ENCODE measurements around the gene CLDND2. TPM values are rescaled to one million over a fixed set of nuclear protein-coding genes. Genes with fewer than 3 reads are reported as not detected.

The CLDND2 gene
- total and polyA plus RNA-seq, 4 experiments from 2014 or later = 1.5 to 2.0 TPM; not detected in 2

DNA sequence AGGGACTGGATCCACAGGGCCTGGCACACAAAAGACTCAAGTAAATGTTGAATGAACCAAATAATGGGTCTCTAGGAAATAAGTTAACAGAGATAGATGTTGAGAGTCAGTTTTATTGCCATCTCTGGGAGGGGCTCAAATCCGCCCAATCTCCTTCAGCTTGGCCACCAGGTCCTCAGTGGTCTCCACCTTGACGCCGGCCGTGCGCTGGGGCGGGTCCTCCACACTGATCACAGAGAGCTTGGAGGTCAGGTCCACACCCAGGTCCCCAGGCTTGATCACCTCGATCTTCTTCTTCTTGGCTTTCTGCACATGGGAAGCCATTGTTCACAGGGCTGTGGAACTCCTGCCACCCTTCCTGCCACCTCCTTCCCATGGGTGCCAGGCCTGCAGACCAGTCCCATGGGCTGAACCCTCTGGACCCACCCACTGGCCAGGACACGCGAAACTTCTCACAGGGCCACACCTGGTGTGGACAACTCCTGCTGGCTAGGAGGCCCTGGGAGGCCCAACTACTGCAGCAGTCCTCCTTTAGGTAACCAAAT lies 23.7 kb downstream of the CLDND2 start:
- intact Hi-C loops (cut with micrococcal nuclease) = no loop called here
- H3K36me3 Mint-ChIP-seq = peaks cover 18 to 26% of the 10 kb centered on the region in 2 donors
- H3K27ac Mint-ChIP-seq = peak overlapping the region in 3 of 7 donors; percentile 19 to 35 (median 19)
- H3K4me1 Mint-ChIP-seq = peaks cover 3 to 10% (median 6%) of the 10 kb centered on the region in 4 donors
- Histone ChIP-seq H3K27ac (ENCODE audit: low read depth, low read length) (no peak overlapping the region), H3K4me1 (ENCODE audit: insufficient read depth, low read length) (no peaks in the 10 kb centered on the region), H3K27me3 (ENCODE audit: insufficient read depth, low read length) (no peaks in the 10 kb centered on the region), H3K36me3 (ENCODE audit: insufficient read depth, low read length) (peaks cover 10% of the 10 kb centered on the region), H3K9me3 (ENCODE audit: control insufficient read depth in 1 of 2, low read length in 2 of 2) (no peaks in the 10 kb centered on the region), H3K4me3 (ENCODE audit: low read length in 2 of 2) (no peak overlapping the region)
- no peaks in the 10 kb centered on the region for H3K27me3 Mint-ChIP-seq
- H3K9me3 Mint-ChIP-seq = no peaks in the 10 kb centered on the region
- ChIA-PET CTCF (ENCODE audit: partially characterized antibody) (no interaction called here), POLR2A (ENCODE audit: partially characterized antibody) (no interaction called here)
- no peak for DNase-seq
- H3K4me3 Mint-ChIP-seq = peak overlapping the region in 1 of 8 donors; percentile 4

DNA sequence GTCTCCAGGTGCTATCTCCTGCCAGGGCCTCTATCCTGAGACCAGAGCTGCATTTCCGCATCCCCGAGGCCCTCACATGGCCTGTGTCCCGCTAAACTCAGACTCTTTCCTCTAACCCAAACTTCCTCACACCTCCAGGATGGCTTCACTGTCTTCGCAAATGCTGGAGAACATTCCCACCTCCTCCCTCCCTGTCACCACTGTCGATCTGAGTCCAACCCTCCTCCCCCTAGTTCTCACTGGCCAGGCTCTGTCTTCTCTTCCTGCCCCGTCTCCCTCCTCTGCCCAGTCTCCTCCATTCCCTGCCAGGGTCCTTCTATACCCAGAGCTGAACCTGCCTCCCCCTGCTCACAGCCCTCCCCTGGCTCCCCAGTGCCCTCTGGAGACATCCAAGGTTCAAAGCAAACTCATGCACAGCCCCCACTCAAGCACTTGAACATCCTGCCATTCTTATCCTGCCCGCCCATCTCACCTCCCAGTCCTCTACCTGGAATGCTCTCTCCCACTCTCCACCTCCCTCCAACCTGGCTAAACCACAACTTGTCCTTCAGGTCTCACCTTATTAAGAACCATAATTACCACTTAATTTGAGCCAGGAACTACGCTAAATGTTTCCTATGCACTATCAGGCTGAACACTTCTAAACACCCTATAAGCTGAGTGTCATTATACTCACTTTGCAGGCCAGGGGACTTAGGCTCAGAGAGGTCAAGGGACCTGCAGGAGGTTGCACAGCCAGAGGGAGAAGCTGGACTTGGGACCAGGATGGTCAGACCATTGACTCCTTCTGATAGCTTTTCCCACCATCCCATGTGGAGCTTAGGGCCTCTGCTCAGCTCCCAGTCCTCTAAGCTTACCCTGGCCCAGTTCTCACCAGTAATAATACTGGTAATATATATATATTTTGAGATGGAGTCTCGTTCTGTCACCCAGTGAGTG lies 25.9 kb downstream of the CLDND2 start:
- H3K4me3 ChIP-seq (ENCODE audit: low read length in 2 of 2) = no peak overlapping the region
- H3K9me3 ChIP-seq (ENCODE audit: control insufficient read depth in 1 of 2, low read length in 2 of 2) = no peaks in the 10 kb centered on the region
- H3K36me3 Mint-ChIP-seq = peaks cover 18 to 19% of the 10 kb centered on the region in 2 donors
- peak overlapping the region in 3 of 8 donors; percentile 47 to 74 (median 54) for H3K4me3 Mint-ChIP-seq
- intact Hi-C loops (cut with micrococcal nuclease) = no loop called here
- no peak overlapping the region for H3K27ac ChIP-seq (ENCODE audit: low read depth, low read length)
- DNase-seq = no peak
- no peaks in the 10 kb centered on the region for H3K27me3 ChIP-seq (ENCODE audit: insufficient read depth, low read length)
- peaks cover 10% of the 10 kb centered on the region for H3K36me3 ChIP-seq (ENCODE audit: insufficient read depth, low read length)
- H3K4me1 Mint-ChIP-seq = peaks cover 12 to 27% (median 19%) of the 10 kb centered on the region in 4 donors
- no peaks in the 10 kb centered on the region for H3K27me3 Mint-ChIP-seq
- POLR2A ChIA-PET (ENCODE audit: partially characterized antibody) = interaction anchor here (1.0 kb wide), 1 partner anchor 23 kb away, joined by 6 read pairs; the partner anchor contains the start of gene ETFB
- peak overlapping the region in 5 of 7 donors; percentile 3 to 89 (median 61) for H3K27ac Mint-ChIP-seq
- peaks cover 15% of the 10 kb centered on the region for H3K4me1 ChIP-seq (ENCODE audit: insufficient read depth, low read length)
- H3K9me3 Mint-ChIP-seq = no peaks in the 10 kb centered on the region
- CTCF ChIA-PET (ENCODE audit: partially characterized antibody) = no interaction called here

DNA sequence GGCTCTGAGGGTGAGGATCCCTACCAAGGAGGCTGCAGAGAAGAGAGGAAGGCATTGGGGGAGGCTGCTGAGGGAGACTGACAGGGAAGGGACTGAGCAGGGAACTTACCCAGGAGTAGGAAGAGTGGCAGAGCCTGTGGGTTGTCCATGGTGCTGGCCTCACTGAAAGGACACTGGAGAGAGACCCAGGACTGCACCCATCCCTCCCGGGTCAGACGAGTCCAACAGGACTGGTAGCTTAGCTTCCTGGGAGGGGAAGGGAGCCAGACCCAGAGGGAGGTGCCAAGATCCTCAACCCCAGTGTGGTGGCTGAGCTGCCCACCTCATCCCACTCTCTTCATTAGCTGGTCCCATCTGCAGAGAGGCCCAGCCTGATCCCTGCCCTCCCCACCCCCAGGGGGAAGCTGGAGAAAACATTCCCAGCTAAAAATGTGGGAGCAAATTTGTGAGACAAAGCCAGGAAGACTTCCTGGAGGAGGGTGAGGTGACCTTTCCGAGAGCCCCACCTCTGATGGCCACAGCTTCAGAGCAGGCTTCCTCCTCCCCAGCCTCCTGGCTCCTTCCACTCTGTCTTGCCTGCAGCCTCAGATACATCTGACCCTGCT lies 26.7 kb downstream of the CLDND2 start, which contains the start of gene VSIG10L:
VSIG10L (minus strand) TSS at position 164 of the 605 bp plus-strand sequence; CDS start at position 149, 15 bp downstream.
- Mint-ChIP-seq H3K9me3 (no peaks in the 10 kb centered on the region), H3K27ac (peak within 1 kb of the TSS; percentile 23 to 89 (median 76)), H3K4me1 (peaks cover 12 to 27% (median 19%) of the 10 kb centered on the region in 4 donors), H3K27me3 (no peaks in the 10 kb centered on the region), H3K4me3 (peak within 1 kb of the TSS in 7 of 8 donors; percentile 67 to 84 (median 75)), H3K36me3 (peaks cover 13 to 16% of the 10 kb centered on the region in 2 donors)
- Histone ChIP-seq H3K4me1 (ENCODE audit: insufficient read depth, low read length) (peaks cover 15% of the 10 kb centered on the region), H3K36me3 (ENCODE audit: insufficient read depth, low read length) (peaks cover 8% of the 10 kb centered on the region), H3K27me3 (ENCODE audit: insufficient read depth, low read length) (no peaks in the 10 kb centered on the region), H3K4me3 (ENCODE audit: low read length in 2 of 2) (no peak within 1 kb of the TSS), H3K27ac (ENCODE audit: low read depth, low read length) (no peak within 1 kb of the TSS), H3K9me3 (ENCODE audit: control insufficient read depth in 1 of 2, low read length in 2 of 2) (no peaks in the 10 kb centered on the region)
- intact Hi-C loops (cut with micrococcal nuclease) = no loop called here
- ChIA-PET CTCF (ENCODE audit: partially characterized antibody) (interaction anchor here (1.2 to 1.4 kb wide), 2 partner anchors 57 to 80 kb away, joined by 3 to 4 read pairs; no protein-coding TSS in a partner anchor), POLR2A (ENCODE audit: partially characterized antibody) (interaction anchor here (1.5 to 2.0 kb wide), 2 partner anchors 24 to 26 kb away, joined by 4 to 8 read pairs; partner anchors contain the start of gene ETFB)
- no peak for DNase-seq

DNA sequence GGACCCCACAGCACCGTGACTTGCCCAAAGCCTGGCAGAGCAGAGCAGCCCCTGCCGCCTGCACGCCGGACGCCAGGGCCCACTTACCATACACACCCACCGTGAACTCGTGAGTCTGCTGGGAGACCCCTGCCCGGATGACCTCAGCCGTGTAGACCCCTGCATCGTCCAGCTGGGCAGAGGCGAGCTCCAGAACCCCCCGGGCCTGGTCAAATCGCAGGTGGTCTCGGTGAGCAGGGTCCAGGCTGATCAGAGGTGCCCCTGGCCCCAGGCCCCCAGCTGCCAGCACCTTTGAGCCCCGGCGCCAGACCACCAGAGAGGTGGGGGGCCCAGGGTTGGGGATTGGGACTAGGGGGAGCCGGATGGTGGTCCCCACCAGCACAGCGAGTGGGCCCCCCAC lies 27.7 kb downstream of the CLDND2 start:
- Mint-ChIP-seq H3K27ac (peak overlapping the region in 5 of 7 donors; percentile 36 to 84 (median 76)), H3K9me3 (no peaks in the 10 kb centered on the region), H3K4me3 (peak overlapping the region in 7 of 8 donors; percentile 57 to 84 (median 73)), H3K27me3 (no peaks in the 10 kb centered on the region), H3K4me1 (peaks cover 12 to 27% (median 19%) of the 10 kb centered on the region in 4 donors), H3K36me3 (peaks cover 8 to 9% of the 10 kb centered on the region in 2 donors)
- peaks cover 7% of the 10 kb centered on the region for H3K36me3 ChIP-seq (ENCODE audit: insufficient read depth, low read length)
- no peak overlapping the region for H3K27ac ChIP-seq (ENCODE audit: low read depth, low read length)
- H3K27me3 ChIP-seq (ENCODE audit: insufficient read depth, low read length) = no peaks in the 10 kb centered on the region
- H3K9me3 ChIP-seq (ENCODE audit: control insufficient read depth in 1 of 2, low read length in 2 of 2) = no peaks in the 10 kb centered on the region
- ChIA-PET CTCF (ENCODE audit: partially characterized antibody) (interaction anchor here (0.7 to 1.4 kb wide), 5 partner anchors 23 to 313 kb away, joined by 3 to 4 read pairs (median 4); no protein-coding TSS in a partner anchor), POLR2A (ENCODE audit: partially characterized antibody) (interaction anchor here (1.5 to 2.0 kb wide), 2 partner anchors 25 to 27 kb away, joined by 4 to 8 read pairs; partner anchors contain the start of gene ETFB)
- no peak overlapping the region for H3K4me3 ChIP-seq (ENCODE audit: low read length in 2 of 2)
- H3K4me1 ChIP-seq (ENCODE audit: insufficient read depth, low read length) = peaks cover 15% of the 10 kb centered on the region
- intact Hi-C loops (cut with micrococcal nuclease) = no loop called here
- DNase-seq = no peak

DNA sequence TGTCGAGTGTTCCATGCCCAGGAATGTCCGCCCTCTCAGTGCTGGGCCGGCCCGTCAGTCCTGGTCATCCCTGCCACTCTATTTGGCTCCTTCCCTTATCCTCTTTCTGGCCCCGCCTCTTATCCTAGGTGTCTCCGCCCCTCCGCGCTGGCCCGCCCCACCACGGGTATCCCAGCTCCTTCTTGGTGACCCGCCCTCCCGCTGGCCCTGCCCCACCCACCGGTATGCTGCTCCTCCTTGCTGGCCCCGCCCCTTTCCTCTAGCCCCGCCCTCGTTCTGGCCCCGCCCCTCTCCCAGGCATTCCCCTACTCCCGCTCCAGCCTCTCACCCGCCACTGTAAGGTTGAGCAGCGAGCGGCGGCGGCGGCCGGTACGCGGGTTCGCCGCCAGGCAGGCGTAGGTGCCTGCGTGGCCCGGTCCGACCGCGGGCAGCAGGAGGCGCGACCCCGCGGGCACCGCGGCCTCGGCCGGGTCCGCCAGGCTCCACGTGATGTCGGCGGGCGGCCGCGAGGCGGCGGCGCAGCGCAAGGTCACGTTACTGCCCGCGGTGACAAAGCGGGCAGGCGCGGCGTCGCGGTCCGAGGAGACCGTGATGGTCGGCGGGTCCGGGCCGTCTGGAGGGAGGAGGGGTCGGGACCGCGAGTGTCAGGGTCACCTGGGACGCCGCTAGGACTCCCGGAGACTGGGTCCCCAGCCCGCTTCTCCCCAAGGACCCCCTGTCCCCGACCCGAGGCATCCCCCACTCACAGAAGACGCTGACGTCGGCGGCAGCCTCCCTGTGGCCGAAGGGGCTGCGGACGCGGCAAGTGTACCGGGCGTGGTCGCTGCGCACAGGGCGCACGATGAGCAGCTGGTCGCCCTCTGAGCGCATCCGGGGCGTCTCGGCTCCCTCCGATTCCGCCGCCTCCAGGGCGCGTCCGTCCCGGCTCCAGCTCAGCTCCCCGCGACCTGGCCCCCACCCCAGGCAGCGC lies 28.8 kb downstream of the CLDND2 start:
- H3K27ac ChIP-seq (ENCODE audit: low read depth, low read length) = peak overlapping the region; percentile 41
- Mint-ChIP-seq H3K27me3 (no peaks in the 10 kb centered on the region), H3K4me1 (peaks cover 12 to 27% (median 19%) of the 10 kb centered on the region in 4 donors), H3K27ac (peak overlapping the region; percentile 57 to 87 (median 72)), H3K36me3 (peaks cover 3 to 4% of the 10 kb centered on the region in 2 donors), H3K4me3 (peak overlapping the region; percentile 78 to 92 (median 88)), H3K9me3 (no peaks in the 10 kb centered on the region)
- no peaks in the 10 kb centered on the region for H3K27me3 ChIP-seq (ENCODE audit: insufficient read depth, low read length)
- H3K36me3 ChIP-seq (ENCODE audit: insufficient read depth, low read length) = peaks cover 2% of the 10 kb centered on the region
- peak; percentile 71 to 93 (median 75) for DNase-seq
- peaks cover 15% of the 10 kb centered on the region for H3K4me1 ChIP-seq (ENCODE audit: insufficient read depth, low read length)
- intact Hi-C loops (cut with micrococcal nuclease) = loop anchor here (1.0 kb wide), 5 partner anchors 27 to 101 kb away; no protein-coding TSS in a partner anchor
- ChIA-PET CTCF (ENCODE audit: partially characterized antibody) (interaction anchor here (0.5 to 1.7 kb wide), 13 partner anchors 10 to 314 kb away, joined by 3 to 6 read pairs (median 3); no protein-coding TSS in a partner anchor), POLR2A (ENCODE audit: partially characterized antibody) (interaction anchor here (0.6 to 2.1 kb wide), 4 partner anchors 25 to 68 kb away, joined by 3 to 10 read pairs (median 6); partner anchors contain the start of genes CLDND2 and ETFB)
- no peaks in the 10 kb centered on the region for H3K9me3 ChIP-seq (ENCODE audit: control insufficient read depth in 1 of 2, low read length in 2 of 2)
- peak overlapping the region; percentile 70 to 77 for H3K4me3 ChIP-seq (ENCODE audit: low read length in 2 of 2)

DNA sequence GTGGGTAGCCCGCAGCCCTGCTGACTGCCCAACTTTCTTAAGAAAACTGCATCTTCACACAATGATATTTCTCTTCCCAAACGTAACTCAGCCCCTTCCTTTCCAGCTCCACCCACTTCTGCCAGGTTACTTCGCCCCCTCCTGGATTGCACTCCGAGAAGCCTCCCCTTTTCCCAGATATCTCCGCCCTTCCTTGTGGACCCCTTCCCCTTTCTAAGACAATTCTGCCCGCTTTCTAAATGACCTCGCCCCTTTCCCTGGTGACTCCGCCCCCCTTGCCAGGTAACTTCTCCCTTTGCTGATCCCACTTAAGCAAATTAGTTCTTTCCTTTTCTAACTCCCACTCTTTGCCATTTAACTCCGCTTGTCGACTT lies 29.5 kb downstream of the CLDND2 start:
- H3K36me3 ChIP-seq (ENCODE audit: insufficient read depth, low read length) = no peaks in the 10 kb centered on the region
- peak overlapping the region; percentile 70 to 77 for H3K4me3 ChIP-seq (ENCODE audit: low read length in 2 of 2)
- H3K27me3 ChIP-seq (ENCODE audit: insufficient read depth, low read length) = no peaks in the 10 kb centered on the region
- peak in 1 of 5 donors; percentile 52 for DNase-seq
- ChIA-PET POLR2A (ENCODE audit: partially characterized antibody) (interaction anchor here (0.6 to 2.1 kb wide), 3 partner anchors 26 to 67 kb away, joined by 3 to 10 read pairs (median 4); partner anchors contain the start of gene CLDND2), CTCF (ENCODE audit: partially characterized antibody) (interaction anchor here (0.7 to 1.7 kb wide), 9 partner anchors 10 to 438 kb away, joined by 3 to 6 read pairs (median 3); no protein-coding TSS in a partner anchor)
- H3K27ac Mint-ChIP-seq = peak overlapping the region; percentile 57 to 87 (median 72)
- no peaks in the 10 kb centered on the region for H3K9me3 Mint-ChIP-seq
- H3K4me3 Mint-ChIP-seq = peak overlapping the region; percentile 78 to 92 (median 88)
- intact Hi-C loops (cut with micrococcal nuclease) = loop anchor here (1.0 kb wide), 5 partner anchors 28 to 102 kb away; no protein-coding TSS in a partner anchor
- H3K36me3 Mint-ChIP-seq = no peaks in the 10 kb centered on the region
- peaks cover 15% of the 10 kb centered on the region for H3K4me1 ChIP-seq (ENCODE audit: insufficient read depth, low read length)
- H3K27me3 Mint-ChIP-seq = peaks cover 0 to 2% of the 10 kb centered on the region in 2 donors
- H3K27ac ChIP-seq (ENCODE audit: low read depth, low read length) = no peak overlapping the region
- no peaks in the 10 kb centered on the region for H3K9me3 ChIP-seq (ENCODE audit: control insufficient read depth in 1 of 2, low read length in 2 of 2)
- H3K4me1 Mint-ChIP-seq = peaks cover 12 to 27% (median 19%) of the 10 kb centered on the region in 4 donors

Measured in CD4-positive, alpha-beta memory T cell (primary cell).